Measurements from ENCODE around the gene MCIDAS.

GRCh38 chr5:55172051-55172899 lies 54.8 kb downstream of the MCIDAS start:
- TF ChIP-seq CTCF (IDR thresholded peaks at IDR 0.05 in 2 of 3, conservative IDR thresholded peaks at IDR 0.05 in 1 of 3; ENCODE audit: borderline replicate concordance in 1 of 3, insufficient read depth in 1 of 3, low read depth in 2 of 3, low read length in 2 of 3) (peak; percentile 68 to 87 (median 78)), POLR2A (IDR thresholded peaks at IDR 0.05; ENCODE audit: borderline replicate concordance, extremely low read depth, insufficient read depth, insufficient read length) (no peak), ELF1 (IDR thresholded peaks at IDR 0.05; ENCODE audit: borderline replicate concordance, low read depth) (no peak), ATF3 (IDR thresholded peaks at IDR 0.05) (no peak), TCF7L2 (IDR thresholded peaks at IDR 0.05; ENCODE audit: borderline replicate concordance, extremely low read depth, insufficient read depth, insufficient read length) (no peak), REST (IDR thresholded peaks at IDR 0.05; ENCODE audit: low read depth) (no peak), EZH2 (IDR thresholded peaks at IDR 0.05) (no peak), POLR2AphosphoS5 (IDR thresholded peaks at IDR 0.05; ENCODE audit: low read depth, low read length) (no peak), EZH2phosphoT487 (IDR thresholded peaks at IDR 0.05; ENCODE audit: borderline replicate concordance) (no peak), RAD21 (IDR thresholded peaks at IDR 0.05; ENCODE audit: low read depth) (peak; percentile 94), ZFX (IDR thresholded peaks at IDR 0.05) (no peak), SP1 (IDR thresholded peaks at IDR 0.05; ENCODE audit: low read depth) (no peak), MAX (IDR thresholded peaks at IDR 0.05) (no peak), CEBPB (IDR thresholded peaks at IDR 0.05; ENCODE audit: low read depth) (no peak)

All from HCT116 (cell line).